OCI-LY7 (cell line): Measurements from ENCODE around the gene MRPL33. TPM values are rescaled to one million over a fixed set of nuclear protein-coding genes. Genes with fewer than 3 reads are reported as not detected.

Experiments used
- BruUV-seq: library from RNA; stranded (reverse); fragments of 400-500 nt; replicated peaks from 2 replicates; lab custom pipeline; 2021; lab: Mats Ljungman, UMichigan
- CTCF ChIA-PET: fragments of 300-600 bp; sonication (Branson Sonifier 250); formaldehyde crosslinking; loops from one replicate; lab custom pipeline; 2022; ENCODE audit warnings: antibody characterized with exemption; ENCODE audit not compliant: unreplicated experiment; lab: Charles Lee
- POLR2A ChIA-PET: fragments of 300-600 bp; sonication (Branson Sonifier 250); formaldehyde crosslinking; loops from one replicate; lab custom pipeline; 2022; ENCODE audit warnings: antibody characterized with exemption; lab: Charles Lee
- DNase-seq: peaks from one replicate; pipeline ENCODE4 v3.0.0-alpha.2; 2015; ENCODE audit warnings: low spot score
- H2AFZ ChIP-seq: fragments of 200-600 bp; sonication (generic), shearing (Covaris generic); 2 replicates; pipeline ENCODE4 v1.6.1; 2014; ENCODE audit warnings: mild to moderate bottlenecking, antibody characterized with exemption, low read length, moderate library complexity
- H3K27ac ChIP-seq: fragments of 200-600 bp; sonication (generic); 2 replicates; pipeline ENCODE4 v1.5.1; 2014; ENCODE audit warnings: mixed run types, low read depth, mild to moderate bottlenecking, moderate library complexity, low read length, inconsistent platforms; ENCODE audit not compliant: poor library complexity, severe bottlenecking
- H3K36me3 ChIP-seq: fragments of 200-600 bp; sonication (generic); 2 replicates; pipeline ENCODE4 v1.6.1; 2014; ENCODE audit warnings: mild to moderate bottlenecking, antibody characterized with exemption, low read length, moderate library complexity, mixed read lengths; ENCODE audit not compliant: insufficient read depth
- H3K4me1 ChIP-seq: fragments of 200-600 bp; sonication (generic); 2 replicates; pipeline ENCODE4 v1.5.1; 2014; ENCODE audit warnings: mild to moderate bottlenecking, low read length; ENCODE audit not compliant: insufficient read depth, poor library complexity, severe bottlenecking
- H3K4me2 ChIP-seq: fragments of 200-600 bp; sonication (generic); 2 replicates; pipeline ENCODE4 v1.6.1; 2014; ENCODE audit warnings: mild to moderate bottlenecking, low read length
- H3K4me3 ChIP-seq: fragments of 200-600 bp; sonication (generic); 2 replicates; pipeline ENCODE4 v1.5.1; 2014; ENCODE audit warnings: mild to moderate bottlenecking, low read depth, low read length; ENCODE audit not compliant: poor library complexity, severe bottlenecking
- H3K79me2 ChIP-seq: fragments of 200-600 bp; sonication (generic); 2 replicates; pipeline ENCODE4 v1.6.1; 2016; ENCODE audit warnings: low read depth, mild to moderate bottlenecking, low read length, moderate library complexity, mixed read lengths; ENCODE audit not compliant: insufficient read depth
- H3K9me2 ChIP-seq: fragments of 200-600 bp; sonication (generic); 2 replicates; pipeline ENCODE4 v1.6.1; 2016; ENCODE audit warnings: mild to moderate bottlenecking, low read length, mixed read lengths; ENCODE audit not compliant: insufficient read depth
- H3K9me3 ChIP-seq: fragments of 200-600 bp; sonication (generic); 2 replicates; pipeline ENCODE4 v1.6.1; 2014; ENCODE audit warnings: mild to moderate bottlenecking, mixed run types, low read length, mixed read lengths
- H4K20me1 ChIP-seq: fragments of 200-600 bp; sonication (generic); 2 replicates; pipeline ENCODE4 v1.6.1; 2014; ENCODE audit warnings: mild to moderate bottlenecking, antibody characterized with exemption, low read length, moderate library complexity, mixed read lengths; ENCODE audit not compliant: insufficient read depth
- EZH2phosphoT487 ChIP-seq: fragments of 200-600 bp; sonication (generic); IDR thresholded peaks from 2 replicates; pipeline ENCODE4 v1.6.1; 2018; ENCODE audit warnings: low read depth, borderline replicate concordance, mild to moderate bottlenecking, mixed run types, antibody characterized with exemption, low read length, moderate library complexity, mixed read lengths
- intact Hi-C: fragments of 100-400 bp; cut with micrococcal nuclease; formaldehyde crosslinking; loops from one replicate; pipeline ENCODE4 v1.10.0; 2022; ENCODE audit not compliant: unreplicated experiment
- total RNA-seq, 2 experiments: library from RNA; depleted of rRNA in 1 of 2; stranded (reverse); fragments of >200 nt in 1 of 2; shearing (Covaris generic) in 1 of 2; gene quantifications; 2 replicates each; pipeline ENCODE4 v1.2.3, GENCODE V29; 2014 to 2022
- TF ChIP-seq, protein P1 (sequence below): fragments of 200-600 bp; sonication (generic); conservative IDR thresholded peaks from 2 replicates; pipeline ENCODE4 v1.5.1; 2014; ENCODE audit warnings: mild to moderate bottlenecking, antibody characterized with exemption, low read length, moderate library complexity, mixed read lengths

Gene MRPL33
- total RNA-seq, 2 experiments from 2014 or later: 43.8 to 51.2 TPM

DNA sequence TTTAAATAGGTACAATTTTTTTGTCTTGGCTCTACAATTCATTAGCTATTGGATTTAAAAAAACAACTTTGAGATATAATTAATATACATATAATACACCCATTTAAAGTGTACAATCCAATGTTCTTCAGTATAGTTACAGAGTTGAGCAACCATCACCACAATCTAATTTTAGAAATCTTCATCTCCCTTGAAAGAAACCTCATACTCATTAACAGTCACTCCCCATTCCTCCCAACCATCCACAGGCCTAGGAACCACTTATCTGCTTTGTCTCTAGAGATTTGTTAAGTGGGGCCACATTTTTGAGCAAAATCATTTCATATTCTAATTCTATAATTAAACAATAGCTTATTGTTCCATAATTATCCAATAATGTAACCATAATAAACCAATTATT, 32.6 kb downstream of the MRPL33 start:
- no peak for DNase-seq
- H3K4me2 ChIP-seq: no peak overlapping the region
- H4K20me1 ChIP-seq: no peaks in the 10 kb centered on the region
- TF ChIP-seq EZH2phosphoT487: no peak
- TF ChIP-seq, protein P1, sequence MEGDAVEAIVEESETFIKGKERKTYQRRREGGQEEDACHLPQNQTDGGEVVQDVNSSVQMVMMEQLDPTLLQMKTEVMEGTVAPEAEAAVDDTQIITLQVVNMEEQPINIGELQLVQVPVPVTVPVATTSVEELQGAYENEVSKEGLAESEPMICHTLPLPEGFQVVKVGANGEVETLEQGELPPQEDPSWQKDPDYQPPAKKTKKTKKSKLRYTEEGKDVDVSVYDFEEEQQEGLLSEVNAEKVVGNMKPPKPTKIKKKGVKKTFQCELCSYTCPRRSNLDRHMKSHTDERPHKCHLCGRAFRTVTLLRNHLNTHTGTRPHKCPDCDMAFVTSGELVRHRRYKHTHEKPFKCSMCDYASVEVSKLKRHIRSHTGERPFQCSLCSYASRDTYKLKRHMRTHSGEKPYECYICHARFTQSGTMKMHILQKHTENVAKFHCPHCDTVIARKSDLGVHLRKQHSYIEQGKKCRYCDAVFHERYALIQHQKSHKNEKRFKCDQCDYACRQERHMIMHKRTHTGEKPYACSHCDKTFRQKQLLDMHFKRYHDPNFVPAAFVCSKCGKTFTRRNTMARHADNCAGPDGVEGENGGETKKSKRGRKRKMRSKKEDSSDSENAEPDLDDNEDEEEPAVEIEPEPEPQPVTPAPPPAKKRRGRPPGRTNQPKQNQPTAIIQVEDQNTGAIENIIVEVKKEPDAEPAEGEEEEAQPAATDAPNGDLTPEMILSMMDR: no peak
- no peaks in the 10 kb centered on the region for H3K9me2 ChIP-seq
- H3K4me1 ChIP-seq: no peaks in the 10 kb centered on the region
- no peak overlapping the region for H2AFZ ChIP-seq
- no TSS peak for BruUV-seq
- intact Hi-C loops: no loop called here
- no peaks in the 10 kb centered on the region for H3K9me3 ChIP-seq
- no peaks in the 10 kb centered on the region for H3K79me2 ChIP-seq
- ChIA-PET CTCF (no interaction called here), POLR2A (interaction anchor here (0.6 to 0.7 kb wide), 3 partner anchors 29 to 1763 kb away, joined by 3 read pairs; no protein-coding TSS in a partner anchor)
- H3K4me3 ChIP-seq: no peak overlapping the region
- no peaks in the 10 kb centered on the region for H3K36me3 ChIP-seq
- no peak overlapping the region for H3K27ac ChIP-seq

DNA sequence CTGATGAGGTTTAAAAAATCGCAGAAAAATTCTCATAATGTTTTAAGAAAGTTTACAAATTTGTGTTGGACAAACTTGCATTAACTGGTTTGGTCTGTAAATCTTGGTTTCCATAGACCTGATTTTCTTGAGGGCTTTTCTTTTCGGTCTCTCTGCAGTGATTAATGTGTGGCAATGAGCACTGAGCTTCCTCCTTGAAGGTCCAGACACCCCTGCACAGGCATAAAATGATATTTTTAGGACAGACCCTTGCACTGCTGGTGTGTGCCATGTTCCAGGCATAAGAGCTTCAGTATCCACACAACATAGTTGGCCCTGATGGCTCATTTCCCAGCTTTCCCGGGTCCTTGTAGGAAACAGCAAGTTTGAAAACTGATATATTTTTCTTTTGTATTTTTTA, 33.7 kb downstream of the MRPL33 start:
- H3K79me2 ChIP-seq: no peaks in the 10 kb centered on the region
- no peak for DNase-seq
- no peak overlapping the region for H3K4me2 ChIP-seq
- H3K4me3 ChIP-seq: no peak overlapping the region
- no peaks in the 10 kb centered on the region for H4K20me1 ChIP-seq
- ChIA-PET POLR2A (no interaction called here), CTCF (no interaction called here)
- H3K36me3 ChIP-seq: no peaks in the 10 kb centered on the region
- no peaks in the 10 kb centered on the region for H3K4me1 ChIP-seq
- no TSS peak for BruUV-seq
- no peaks in the 10 kb centered on the region for H3K9me2 ChIP-seq
- H3K9me3 ChIP-seq: no peaks in the 10 kb centered on the region
- no peak overlapping the region for H3K27ac ChIP-seq
- intact Hi-C loops: no loop called here
- TF ChIP-seq, protein P1: no peak
- no peak for TF ChIP-seq EZH2phosphoT487
- no peak overlapping the region for H2AFZ ChIP-seq

DNA sequence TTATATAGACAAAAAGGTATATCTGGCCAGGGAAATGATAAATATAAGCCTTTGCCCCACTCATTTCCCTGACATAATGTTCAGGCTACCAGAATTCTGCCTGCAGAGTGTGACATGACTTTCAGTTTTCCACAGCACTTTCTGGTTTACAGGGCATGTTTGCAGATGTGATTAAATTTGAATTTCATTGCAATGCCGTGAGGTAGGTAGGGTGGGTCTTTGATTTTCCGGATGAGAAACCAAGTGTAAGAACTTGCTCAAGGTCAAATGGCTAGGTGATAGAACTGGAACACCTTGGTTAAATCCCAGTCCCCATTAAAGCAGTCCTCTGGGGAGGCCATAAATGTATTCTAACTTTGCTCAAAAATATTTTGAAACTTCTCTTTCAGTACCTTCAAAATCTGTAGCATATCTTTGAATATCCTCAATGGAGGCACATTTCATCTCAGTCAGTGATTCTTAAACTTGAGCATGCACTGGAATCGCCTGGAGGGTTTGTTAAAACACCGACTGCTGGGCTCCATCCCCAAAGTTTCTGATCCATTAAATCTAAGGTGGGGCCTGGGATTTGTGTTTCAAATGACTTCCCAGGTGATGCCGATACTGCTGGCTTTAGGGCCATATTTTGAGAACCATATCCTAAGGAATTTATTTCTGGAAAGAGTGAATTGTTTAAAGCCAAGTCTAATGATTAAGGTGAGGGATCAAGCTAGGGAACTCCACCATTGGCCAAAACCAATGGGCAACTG, 35.0 kb downstream of the MRPL33 start:
- CTCF ChIA-PET: interaction anchor here (0.7 kb wide), 1 partner anchor 511 kb away, joined by 3 read pairs; no protein-coding TSS in a partner anchor

More for the DNA sequence above, 35.0 kb downstream of the MRPL33 start:
- TF ChIP-seq, protein P1: no peak
- no peak for TF ChIP-seq EZH2phosphoT487
- POLR2A ChIA-PET: no interaction called here
- H2AFZ ChIP-seq: no peak overlapping the region
- BruUV-seq: no TSS peak
- H3K4me3 ChIP-seq: no peak overlapping the region
- no peak overlapping the region for H3K4me2 ChIP-seq
- H3K9me2 ChIP-seq: no peaks in the 10 kb centered on the region
- no peaks in the 10 kb centered on the region for H4K20me1 ChIP-seq
- no peaks in the 10 kb centered on the region for H3K79me2 ChIP-seq
- no peaks in the 10 kb centered on the region for H3K9me3 ChIP-seq
- no peaks in the 10 kb centered on the region for H3K4me1 ChIP-seq
- intact Hi-C loops: no loop called here
- no peak overlapping the region for H3K27ac ChIP-seq
- no peaks in the 10 kb centered on the region for H3K36me3 ChIP-seq
- no peak for DNase-seq
